HepG2 (cell line): ENCODE measurements around the gene LTB4R2. TPM values are rescaled to one million over a fixed set of nuclear protein-coding genes. Genes with fewer than 3 reads are reported as not detected.

Experiments used
- AHDC1 ChIP-seq: sonication (generic); formaldehyde crosslinking; IDR thresholded peaks from 2 replicates; pipeline ENCODE4 v1.5.1; 2020; ENCODE audit warnings: mild to moderate bottlenecking, missing genetic modification reagents, borderline replicate concordance
- HNRNPLL ChIP-seq: fragments of 200-400 bp; formaldehyde crosslinking; IDR thresholded peaks from 2 replicates; pipeline ENCODE4 v1.6.1; 2017; ENCODE audit warnings: mild to moderate bottlenecking, low read depth, low read length; ENCODE audit not compliant: poor library complexity, severe bottlenecking
- PLSCR1 ChIP-seq: sonication (generic); formaldehyde crosslinking; IDR thresholded peaks from 2 replicates; pipeline ENCODE4 v1.5.0; 2020; ENCODE audit warnings: missing genetic modification reagents, mild to moderate bottlenecking, borderline replicate concordance
- PRDM10 ChIP-seq: sonication (generic); formaldehyde crosslinking; IDR thresholded peaks from 2 replicates; pipeline ENCODE4 v1.4.0; 2020; ENCODE audit warnings: low read depth, missing genetic modification reagents
- TBP ChIP-seq: sonication (generic); formaldehyde crosslinking; IDR thresholded peaks from 2 replicates; pipeline ENCODE4 v1.5.0; 2020; ENCODE audit warnings: missing genetic modification reagents
- USF2 ChIP-seq, 2 experiments: sonication (generic) in 1 of 2; formaldehyde crosslinking in 1 of 2; IDR thresholded peaks; 2 replicates each; pipeline versions ENCODE4 v1.5.1 to v1.6.1; 2011 to 2020; ENCODE audit warnings: borderline replicate concordance in 1 of 2, low read depth in 1 of 2, low read length in 1 of 2, mild to moderate bottlenecking in 1 of 2, missing genetic modification reagents in 1 of 2, moderate library complexity in 1 of 2
- ZBTB4 ChIP-seq: sonication (generic); formaldehyde crosslinking; IDR thresholded peaks from 2 replicates; pipeline ENCODE4 v1.4.0; 2020; ENCODE audit warnings: missing genetic modification reagents, mild to moderate bottlenecking, borderline replicate concordance
- polyA plus RNA-seq, 8 experiments: library from polyadenylated mRNA; depleted of rRNA in 3 of 8; stranded (reverse) in 7 of 8; unstranded in 1 of 8; fragments of >200 nt; fragmentation: Illumina TruSeq in 4 of 8; extraction: Trizol in 4 of 8; gene quantifications; 2 replicates each; pipeline versions ENCODE4 v1.2.1 to v1.2.3, GENCODE V29; 2011 to 2016; ENCODE audit warnings: low read depth in 4 of 8, missing spikeins in 1 of 8, mixed read lengths in 1 of 8; ENCODE audit not compliant: insufficient read depth in 1 of 8
- total RNA-seq, 5 experiments: library from RNA; depleted of rRNA; stranded (reverse); fragments of >200 nt; fragmentation: Illumina TruSeq; extraction: Trizol; gene quantifications; 2 replicates each; pipeline ENCODE4 v1.2.3, GENCODE V29; 2016; ENCODE audit warnings: low read depth in 1 of 5

LTB4R2 gene
- total and polyA plus RNA-seq, 2 of the 13 experiments (the other 11 are each of a cell fraction or from before 2014, with no cell fraction given) = 3.9 to 6.9 TPM

- TF ChIP-seq AHDC1 (CRISPR knock-in tag) = no peak
- TF ChIP-seq PRDM10 (CRISPR knock-in tag) = no peak
- TF ChIP-seq ZBTB4 (CRISPR knock-in tag) = no peak
- TF ChIP-seq PLSCR1 = no peak
- TF ChIP-seq USF2 (IDR thresholded peaks at IDR 0.05; ENCODE audit: low read depth, low read length) = no peak
- TF ChIP-seq USF2 (CRISPR knock-in tag; IDR thresholded peaks at IDR 0.05; ENCODE audit: borderline replicate concordance) = no peak
- no peak for TF ChIP-seq HNRNPLL
- no peak for TF ChIP-seq TBP (CRISPR knock-in tag)
Observed at GRCh38 chr14:24343795-24344660, 34.1 kb downstream of the LTB4R2 start (continued).
